DOHH2 (cell line): ENCODE measurements around the gene GRID2.

Experiments
- H3F3A ChIP-seq: fragments of 200-600 bp; sonication (generic), shearing (Covaris generic); 2 replicates; pipeline ENCODE4 v1.6.0; 2016; ENCODE audit warnings: antibody characterized with exemption, mild to moderate bottlenecking; ENCODE audit not compliant: control insufficient read depth, insufficient read depth
- H3K27ac ChIP-seq: fragments of 200-600 bp; sonication (generic); 2 replicates; pipeline ENCODE4 v1.5.1; 2014; ENCODE audit warnings: low read depth, mild to moderate bottlenecking, low read length, moderate library complexity
- H3K27me3 ChIP-seq: fragments of 200-600 bp; sonication (generic); 2 replicates; pipeline ENCODE4 v1.6.1; 2014; ENCODE audit warnings: mild to moderate bottlenecking, low read length, mixed read lengths; ENCODE audit not compliant: control insufficient read depth
- H3K36me3 ChIP-seq: fragments of 200-600 bp; sonication (generic); 2 replicates; pipeline ENCODE4 v1.6.1; 2014; ENCODE audit warnings: mild to moderate bottlenecking, low read length, moderate library complexity, mixed read lengths; ENCODE audit not compliant: control insufficient read depth
- H3K4me1 ChIP-seq: fragments of 200-600 bp; sonication (generic); 2 replicates; pipeline ENCODE4 v1.6.1; 2014; ENCODE audit warnings: mild to moderate bottlenecking, low read length, mixed read lengths; ENCODE audit not compliant: control insufficient read depth
- H3K4me2 ChIP-seq: fragments of 200-600 bp; sonication (generic); 2 replicates; pipeline ENCODE4 v1.6.0; 2014; ENCODE audit warnings: mild to moderate bottlenecking, low read length, moderate library complexity
- H3K4me3 ChIP-seq: fragments of 200-600 bp; sonication (generic); 2 replicates; pipeline ENCODE4 v1.5.1; 2014; ENCODE audit warnings: mild to moderate bottlenecking, low read length, mixed read lengths
- H3K79me2 ChIP-seq: fragments of 200-600 bp; sonication (generic); 2 replicates; pipeline ENCODE4 v1.6.1; 2014; ENCODE audit warnings: mild to moderate bottlenecking, low read length, mixed read lengths; ENCODE audit not compliant: control insufficient read depth
- H3K9me2 ChIP-seq: fragments of 200-600 bp; sonication (generic); replicated peaks from 2 replicates; pipeline ENCODE4 v1.6.1; 2014; ENCODE audit warnings: mild to moderate bottlenecking, low read length, mixed read lengths; ENCODE audit not compliant: control insufficient read depth
- H3K9me3 ChIP-seq: fragments of 200-600 bp; sonication (generic); 2 replicates; pipeline ENCODE4 v1.6.1; 2014; ENCODE audit warnings: antibody characterized with exemption, low read length, mixed read lengths; ENCODE audit not compliant: control insufficient read depth, insufficient read depth
- H4K20me1 ChIP-seq: fragments of 200-600 bp; sonication (generic); 2 replicates; pipeline ENCODE4 v1.6.0; 2014; ENCODE audit warnings: low read depth, mild to moderate bottlenecking, antibody characterized with exemption, low read length, moderate library complexity; ENCODE audit not compliant: control insufficient read depth, insufficient read depth
- EZH2phosphoT487 ChIP-seq: fragments of 200-600 bp; sonication (generic); IDR thresholded peaks from 2 replicates; pipeline ENCODE4 v1.6.1; 2017; ENCODE audit warnings: borderline replicate concordance, mild to moderate bottlenecking, antibody characterized with exemption, low read length, moderate library complexity, mixed read lengths
- TF ChIP-seq, protein P1 (sequence below): fragments of 200-600 bp; sonication (generic); IDR thresholded peaks from one replicate; pipeline ENCODE4 v1.5.1; 2014; ENCODE audit warnings: antibody characterized with exemption, mild to moderate bottlenecking, low read depth, low read length; ENCODE audit not compliant: poor library complexity, severe bottlenecking

The GRID2 gene

DNA sequence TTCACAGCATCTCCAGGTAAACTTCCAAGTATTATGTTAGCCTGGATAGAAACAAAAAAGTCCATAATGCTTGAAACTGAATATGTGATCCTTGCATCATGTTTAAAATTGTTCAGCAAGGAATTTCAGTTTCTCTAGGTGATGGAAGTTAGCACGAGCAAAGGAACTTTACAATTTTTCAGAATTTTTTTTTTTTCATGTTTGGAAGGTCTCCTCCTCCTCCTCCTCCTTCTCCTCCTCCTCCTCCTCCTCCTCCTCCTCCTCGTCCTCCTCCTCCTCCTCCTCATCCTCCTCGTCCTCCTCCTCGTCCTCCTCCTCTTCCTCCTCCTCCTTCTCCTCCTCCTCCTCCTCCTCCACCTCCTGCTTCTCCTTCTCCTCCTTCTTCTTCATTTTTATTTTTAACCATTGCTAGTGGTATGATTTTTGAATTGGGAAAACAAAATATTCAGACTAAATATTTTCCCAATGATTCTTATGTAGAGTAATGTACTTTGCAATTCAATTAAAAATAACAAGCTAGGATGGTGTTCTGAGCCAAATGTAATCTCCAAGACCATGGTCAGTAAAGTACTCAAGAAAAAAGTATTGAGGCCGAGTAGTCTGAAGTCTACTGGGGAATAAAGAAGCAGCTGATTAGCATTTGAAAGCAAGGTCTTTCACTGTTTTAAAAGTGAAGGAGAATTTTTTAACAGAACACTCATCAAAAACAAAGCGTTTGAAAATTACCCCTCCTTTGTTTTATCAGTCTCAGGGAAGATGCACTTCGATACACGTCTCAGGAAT is 1103.9 kb downstream of the GRID2 start:
- TF ChIP-seq, protein P1, sequence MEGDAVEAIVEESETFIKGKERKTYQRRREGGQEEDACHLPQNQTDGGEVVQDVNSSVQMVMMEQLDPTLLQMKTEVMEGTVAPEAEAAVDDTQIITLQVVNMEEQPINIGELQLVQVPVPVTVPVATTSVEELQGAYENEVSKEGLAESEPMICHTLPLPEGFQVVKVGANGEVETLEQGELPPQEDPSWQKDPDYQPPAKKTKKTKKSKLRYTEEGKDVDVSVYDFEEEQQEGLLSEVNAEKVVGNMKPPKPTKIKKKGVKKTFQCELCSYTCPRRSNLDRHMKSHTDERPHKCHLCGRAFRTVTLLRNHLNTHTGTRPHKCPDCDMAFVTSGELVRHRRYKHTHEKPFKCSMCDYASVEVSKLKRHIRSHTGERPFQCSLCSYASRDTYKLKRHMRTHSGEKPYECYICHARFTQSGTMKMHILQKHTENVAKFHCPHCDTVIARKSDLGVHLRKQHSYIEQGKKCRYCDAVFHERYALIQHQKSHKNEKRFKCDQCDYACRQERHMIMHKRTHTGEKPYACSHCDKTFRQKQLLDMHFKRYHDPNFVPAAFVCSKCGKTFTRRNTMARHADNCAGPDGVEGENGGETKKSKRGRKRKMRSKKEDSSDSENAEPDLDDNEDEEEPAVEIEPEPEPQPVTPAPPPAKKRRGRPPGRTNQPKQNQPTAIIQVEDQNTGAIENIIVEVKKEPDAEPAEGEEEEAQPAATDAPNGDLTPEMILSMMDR = no peak
- TF ChIP-seq EZH2phosphoT487 = no peak
- no peak overlapping the region for H3K4me3 ChIP-seq

DNA sequence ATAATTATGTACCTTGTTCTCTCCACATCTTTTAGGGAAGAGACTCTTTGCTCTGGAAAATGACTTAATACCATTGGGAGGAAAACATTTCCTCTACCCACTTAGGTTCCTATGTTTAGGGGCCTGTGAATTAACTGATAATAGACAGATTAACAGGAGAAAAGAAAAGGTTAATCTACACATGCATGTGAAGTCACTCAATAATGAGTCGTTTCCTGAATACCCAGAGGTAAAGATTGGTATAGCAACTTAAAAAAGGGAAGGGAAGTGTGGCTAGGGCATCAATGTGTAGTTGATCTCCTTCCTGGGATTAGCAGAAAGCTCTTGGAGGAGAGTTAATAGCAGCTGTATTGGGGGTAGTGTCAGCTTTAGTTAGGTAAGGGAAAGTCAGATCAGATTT is 1105.3 kb downstream of the GRID2 start:
- H3K36me3 ChIP-seq = no peaks in the 10 kb centered on the region
- no peaks in the 10 kb centered on the region for H3K79me2 ChIP-seq
- H3K27me3 ChIP-seq = no peaks in the 10 kb centered on the region
- no peaks in the 10 kb centered on the region for H3K9me3 ChIP-seq
- H3K27ac ChIP-seq = no peak overlapping the region
- no peaks in the 10 kb centered on the region for H4K20me1 ChIP-seq
- H3K9me2 ChIP-seq = no peaks in the 10 kb centered on the region
- TF ChIP-seq EZH2phosphoT487 = no peak
- no peak overlapping the region for H3K4me2 ChIP-seq
- H3K4me3 ChIP-seq = no peak overlapping the region
- H3F3A ChIP-seq = no peaks in the 10 kb centered on the region
- no peaks in the 10 kb centered on the region for H3K4me1 ChIP-seq

More for the DNA sequence above, 1103.9 kb downstream of the GRID2 start:
- Histone ChIP-seq H3K4me2 (no peak overlapping the region), H3F3A (no peaks in the 10 kb centered on the region), H3K9me2 (no peaks in the 10 kb centered on the region), H3K79me2 (no peaks in the 10 kb centered on the region), H4K20me1 (no peaks in the 10 kb centered on the region), H3K9me3 (no peaks in the 10 kb centered on the region), H3K27me3 (no peaks in the 10 kb centered on the region), H3K27ac (no peak overlapping the region), H3K36me3 (no peaks in the 10 kb centered on the region), H3K4me1 (no peaks in the 10 kb centered on the region)

DNA sequence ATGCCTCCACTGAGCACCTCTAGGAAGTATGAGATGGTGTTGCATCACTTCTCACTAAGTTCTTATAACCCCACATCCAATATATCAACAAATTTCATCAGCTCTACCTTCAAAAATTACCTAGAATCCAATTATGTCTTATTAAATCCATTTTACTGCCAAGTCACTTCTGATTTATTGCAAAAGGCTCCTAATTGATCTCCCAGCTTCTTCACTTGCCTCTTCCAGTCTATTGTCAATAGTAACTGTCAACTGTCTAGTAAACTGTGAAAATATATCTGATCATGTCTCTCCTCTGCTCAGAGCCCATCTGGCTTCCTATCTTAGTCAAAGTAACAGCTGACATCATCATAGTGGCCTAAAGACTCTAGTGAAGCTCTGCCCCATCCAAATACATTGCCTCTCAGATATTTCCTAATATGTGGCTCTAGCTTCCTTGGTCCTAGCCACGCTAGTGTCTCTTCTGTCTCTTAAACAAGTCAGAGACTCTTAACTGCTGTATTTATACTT is 1110.3 kb downstream of the GRID2 start:
- Histone ChIP-seq H3K27me3 (no peaks in the 10 kb centered on the region), H3K36me3 (no peaks in the 10 kb centered on the region), H4K20me1 (no peaks in the 10 kb centered on the region), H3K27ac (no peak overlapping the region), H3K4me3 (no peak overlapping the region), H3K4me1 (no peaks in the 10 kb centered on the region), H3K9me3 (no peaks in the 10 kb centered on the region), H3K9me2 (no peaks in the 10 kb centered on the region), H3K79me2 (no peaks in the 10 kb centered on the region), H3K4me2 (no peak overlapping the region), H3F3A (no peaks in the 10 kb centered on the region)
- no peak for TF ChIP-seq EZH2phosphoT487
- TF ChIP-seq, protein P1 = no peak

DNA sequence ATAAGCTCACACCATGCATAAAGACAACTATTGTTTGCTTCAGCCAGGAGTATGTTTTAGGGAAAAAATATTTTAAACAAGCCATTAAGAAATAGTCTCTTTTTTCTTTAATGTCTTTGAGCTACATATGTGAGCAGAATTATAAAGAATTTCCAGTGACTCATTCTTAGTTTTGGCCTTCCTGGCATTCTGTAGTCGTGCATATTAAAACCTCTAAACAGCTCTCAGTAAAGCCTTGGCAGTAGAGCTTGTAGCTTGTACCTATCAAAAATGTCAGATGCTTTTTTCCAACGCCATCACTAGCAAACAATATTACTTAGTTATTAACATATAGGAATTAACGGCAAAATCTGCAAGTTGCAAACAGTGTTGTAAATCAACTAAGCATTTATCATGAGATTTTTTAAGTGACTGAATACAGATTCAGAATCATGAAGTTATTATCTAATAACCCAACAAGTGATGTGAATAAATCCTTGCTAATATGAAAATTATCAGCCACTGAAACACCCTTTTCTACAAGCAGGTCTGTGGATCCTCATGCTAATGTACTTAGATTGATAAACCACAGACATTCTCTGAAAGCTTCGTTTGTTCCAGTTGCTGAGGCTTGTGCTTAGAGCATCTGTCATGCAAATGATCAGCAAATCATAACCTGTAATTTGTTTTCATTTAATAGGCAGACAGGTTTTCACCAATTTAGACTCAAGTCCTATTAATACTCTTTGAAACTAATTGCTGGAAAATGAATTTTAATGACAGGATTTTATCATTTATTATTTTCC is 1112.8 kb downstream of the GRID2 start:
- TF ChIP-seq, protein P1 = no peak
- no peak for TF ChIP-seq EZH2phosphoT487
- no peaks in the 10 kb centered on the region for H3K4me1 ChIP-seq

More for the DNA sequence above, 1112.8 kb downstream of the GRID2 start:
- no peaks in the 10 kb centered on the region for H3K27me3 ChIP-seq
- no peaks in the 10 kb centered on the region for H3F3A ChIP-seq
- no peaks in the 10 kb centered on the region for H3K36me3 ChIP-seq
- no peak overlapping the region for H3K4me3 ChIP-seq
- no peak overlapping the region for H3K27ac ChIP-seq
- H3K4me2 ChIP-seq = no peak overlapping the region
- H3K9me2 ChIP-seq = no peaks in the 10 kb centered on the region
- H3K79me2 ChIP-seq = no peaks in the 10 kb centered on the region
- H3K9me3 ChIP-seq = no peaks in the 10 kb centered on the region
- no peaks in the 10 kb centered on the region for H4K20me1 ChIP-seq
